ENCODE data around the gene SMAD4.

The SMAD4 gene

GRCh38 chr18:51127664-51128063, 97.7 kb downstream of the SMAD4 start:
- no peak for DNase-seq (ENCODE audit: low read depth in 1 of 2, low spot score in 1 of 2)
- in situ Hi-C loops (cut with HindIII; ENCODE audit: low pct_unique_long_range_greater_than_20kb, low sequenced_read_pairs) = no loop called here
- TF ChIP-seq JUND (IDR thresholded peaks at IDR 0.05; ENCODE audit: low read depth) = no peak

DNA sequence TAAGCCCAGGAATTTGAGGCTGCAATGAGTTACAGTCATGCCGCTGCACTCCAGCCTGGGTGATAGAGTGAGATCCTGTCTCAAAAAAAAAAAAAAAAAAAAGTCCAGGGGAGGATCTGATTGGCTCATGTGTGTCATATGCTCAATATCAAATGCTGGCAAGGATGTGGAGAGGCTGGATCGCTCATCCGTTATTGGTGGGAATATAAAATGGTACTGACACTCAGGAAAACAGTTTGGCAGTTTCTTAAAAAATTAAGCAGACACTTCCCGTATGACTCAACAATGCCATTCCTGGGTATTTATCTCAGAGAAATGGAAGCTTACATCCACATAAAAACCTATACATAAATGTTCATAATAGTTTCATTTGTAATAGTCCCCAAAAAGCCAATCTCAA, 98.5 kb downstream of the SMAD4 start:
- no peak for DNase-seq (ENCODE audit: low read depth in 1 of 2, low spot score in 1 of 2)
- no peak for TF ChIP-seq JUND (IDR thresholded peaks at IDR 0.05; ENCODE audit: low read depth)
- in situ Hi-C loops (cut with HindIII; ENCODE audit: low pct_unique_long_range_greater_than_20kb, low sequenced_read_pairs) = no loop called here

DNA sequence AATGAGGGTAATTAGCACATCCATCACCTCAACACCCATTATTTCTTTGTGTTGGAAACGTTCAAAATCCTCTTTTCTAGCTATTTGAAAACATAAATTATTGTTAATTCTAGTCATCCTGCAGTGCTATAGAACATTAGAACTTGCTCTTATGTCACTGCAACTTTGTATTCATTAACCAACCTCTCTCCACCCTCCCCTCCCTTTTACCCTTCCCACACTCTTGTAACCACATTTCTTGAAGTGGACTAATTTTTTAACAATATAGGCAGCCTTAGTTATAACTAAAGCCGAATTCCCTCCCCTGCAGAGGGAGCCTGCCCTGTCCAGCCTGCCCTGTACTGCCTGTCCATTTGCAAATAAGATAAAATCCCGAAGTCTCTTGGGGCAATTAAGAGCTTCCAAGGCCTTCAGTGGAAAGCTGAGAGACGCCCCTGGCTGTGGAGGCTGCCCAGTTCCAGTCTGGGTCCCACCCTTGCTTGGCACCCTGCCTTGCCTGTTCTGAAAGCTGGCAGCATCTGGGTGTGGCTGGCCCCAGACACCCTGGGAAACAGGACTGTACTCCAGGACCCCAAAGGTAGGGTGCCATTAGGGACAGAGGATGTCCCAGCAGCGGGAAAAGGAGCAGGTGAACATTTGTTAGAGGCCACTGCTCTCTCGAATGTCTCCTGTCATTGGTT, 102.4 kb downstream of the SMAD4 start:
- DNase-seq (ENCODE audit: low read depth in 1 of 2, low spot score in 1 of 2) = no peak
- TF ChIP-seq JUND (IDR thresholded peaks at IDR 0.05; ENCODE audit: low read depth) = no peak
- in situ Hi-C loops (cut with HindIII; ENCODE audit: low pct_unique_long_range_greater_than_20kb, low sequenced_read_pairs) = no loop called here

DNA sequence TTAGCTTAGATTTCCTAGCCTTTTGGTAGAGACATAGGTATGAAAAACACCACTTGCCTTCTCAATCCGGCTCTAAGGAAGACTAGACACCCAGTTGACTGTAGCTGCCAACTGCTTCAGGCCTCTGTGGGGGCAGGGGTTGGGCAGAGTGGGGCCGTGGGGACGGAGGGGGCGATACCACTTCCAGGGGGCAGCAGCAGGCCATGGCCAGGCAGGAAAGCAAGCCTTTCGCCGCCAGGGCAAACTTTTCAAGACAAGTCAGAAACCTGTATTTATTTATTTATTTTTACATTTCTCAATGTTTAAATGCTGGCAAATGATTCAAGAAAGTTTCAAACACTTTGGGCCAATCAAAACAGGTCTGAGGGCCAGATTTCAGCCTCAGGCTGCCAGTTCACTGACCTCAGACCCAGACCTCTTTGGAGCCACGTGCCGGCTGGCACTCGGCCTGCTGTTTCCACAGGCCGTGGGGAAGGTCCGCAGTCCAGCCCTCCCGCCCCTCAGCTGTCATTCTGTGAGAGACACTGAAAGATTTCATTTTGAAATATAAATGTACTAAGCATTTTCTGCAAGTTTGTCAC, 103.7 kb downstream of the SMAD4 start:
- in situ Hi-C loops (cut with HindIII; ENCODE audit: low pct_unique_long_range_greater_than_20kb, low sequenced_read_pairs) = no loop called here
- TF ChIP-seq JUND (IDR thresholded peaks at IDR 0.05; ENCODE audit: low read depth) = no peak
- DNase-seq (ENCODE audit: low read depth in 1 of 2, low spot score in 1 of 2) = no peak

Measured in T47D (cell line).